ENCODE data around the gene CFL1.

CFL1 gene

GRCh38 chr11:65859095-65859811 lies 1.3 kb upstream of the CFL1 start:
- Histone ChIP-seq H3K27ac (peak overlapping the region; percentile 82), H3K4me2 (peak overlapping the region; percentile 87), H3K4me1 (ENCODE audit: low read depth, poor library complexity, severe bottlenecking) (peaks cover 34% of the 10 kb centered on the region), H4K20me1 (ENCODE audit: insufficient read depth) (peaks cover 10% of the 10 kb centered on the region), H3K27me3 (ENCODE audit: insufficient read depth, low read depth) (no peaks in the 10 kb centered on the region), H3K4me3 (IDR thresholded peaks at IDR 0.05; ENCODE audit: insufficient read depth, low read depth, low read length) (no peak overlapping the region), H3K79me2 (ENCODE audit: insufficient read depth, low read depth) (peaks cover 58% of the 10 kb centered on the region), H2AFZ (ENCODE audit: low read depth) (peak overlapping the region; percentile 55; the same call in 1 of the 2 replicates), H3K9ac (peak overlapping the region; percentile 81), H3K36me3 (ENCODE audit: insufficient read depth) (peaks cover 13% of the 10 kb centered on the region; the same call in 1 of the 2 replicates)
- TF ChIP-seq CTCF (conservative IDR thresholded peaks at IDR 0.05; ENCODE audit: low read depth, low read length), result no peak

GRCh38 chr11:65858681-65859087 lies 704 bp upstream of the CFL1 start:
- no peak for TF ChIP-seq CTCF (conservative IDR thresholded peaks at IDR 0.05; ENCODE audit: low read depth, low read length)
- Histone ChIP-seq H3K36me3 (ENCODE audit: insufficient read depth) (peaks cover 13% of the 10 kb centered on the region; the same call in 1 of the 2 replicates), H3K4me2 (peak overlapping the region; percentile 87), H3K27me3 (ENCODE audit: insufficient read depth, low read depth) (no peaks in the 10 kb centered on the region), H4K20me1 (ENCODE audit: insufficient read depth) (peaks cover 10% of the 10 kb centered on the region), H3K4me1 (ENCODE audit: low read depth, poor library complexity, severe bottlenecking) (peaks cover 34% of the 10 kb centered on the region), H3K9ac (peak overlapping the region; percentile 6; the same call in 1 of the 2 replicates), H3K4me3 (IDR thresholded peaks at IDR 0.05; ENCODE audit: insufficient read depth, low read depth, low read length) (no peak overlapping the region), H3K27ac (peak overlapping the region; percentile 40; the same call in 1 of the 2 replicates), H3K79me2 (ENCODE audit: insufficient read depth, low read depth) (peaks cover 58% of the 10 kb centered on the region), H2AFZ (ENCODE audit: low read depth) (peak overlapping the region; percentile 55)

- H3K4me1 ChIP-seq (ENCODE audit: low read depth, poor library complexity, severe bottlenecking), result peaks cover 29% of the 10 kb centered on the region
- H3K9ac ChIP-seq, result peak overlapping the region; percentile 69
- peaks cover 54% of the 10 kb centered on the region for H3K79me2 ChIP-seq (ENCODE audit: insufficient read depth, low read depth)
- peaks cover 13% of the 10 kb centered on the region; the same call in 1 of the 2 replicates for H3K36me3 ChIP-seq (ENCODE audit: insufficient read depth)
- peak overlapping the region; percentile 65 for H3K27ac ChIP-seq
- peaks cover 10% of the 10 kb centered on the region for H4K20me1 ChIP-seq (ENCODE audit: insufficient read depth)
- no peak overlapping the region for H3K4me3 ChIP-seq (IDR thresholded peaks at IDR 0.05; ENCODE audit: insufficient read depth, low read depth, low read length)
- peak overlapping the region; percentile 98; the same call in 1 of the 2 replicates for H3K4me2 ChIP-seq
- no peak overlapping the region for H2AFZ ChIP-seq (ENCODE audit: low read depth)
- no peak for TF ChIP-seq CTCF (conservative IDR thresholded peaks at IDR 0.05; ENCODE audit: low read depth, low read length)
- no peaks in the 10 kb centered on the region for H3K27me3 ChIP-seq (ENCODE audit: insufficient read depth, low read depth)
Observed at GRCh38 chr11:65857500-65857852, 504 bp downstream of the CFL1 start.

GRCh38 chr11:65856689-65857499 lies 1.1 kb downstream of the CFL1 start:
- H3K27me3 ChIP-seq (ENCODE audit: insufficient read depth, low read depth), result no peaks in the 10 kb centered on the region
- peaks cover 24% of the 10 kb centered on the region for H3K4me1 ChIP-seq (ENCODE audit: low read depth, poor library complexity, severe bottlenecking)
- peak overlapping the region; percentile 65 for H3K27ac ChIP-seq
- H3K4me3 ChIP-seq (IDR thresholded peaks at IDR 0.05; ENCODE audit: insufficient read depth, low read depth, low read length), result no peak overlapping the region
- peaks cover 13% of the 10 kb centered on the region; the same call in 1 of the 2 replicates for H3K36me3 ChIP-seq (ENCODE audit: insufficient read depth)
- TF ChIP-seq CTCF (conservative IDR thresholded peaks at IDR 0.05; ENCODE audit: low read depth, low read length), result no peak
- no peak overlapping the region for H2AFZ ChIP-seq (ENCODE audit: low read depth)
- peak overlapping the region; percentile 98 for H3K4me2 ChIP-seq
- H3K9ac ChIP-seq, result peak overlapping the region; percentile 69
- H4K20me1 ChIP-seq (ENCODE audit: insufficient read depth), result peaks cover 10% of the 10 kb centered on the region
- H3K79me2 ChIP-seq (ENCODE audit: insufficient read depth, low read depth), result peaks cover 48% of the 10 kb centered on the region

All from KMS-11 (cell line).